HepG2 (cell line): Measurements from ENCODE around the gene MEAF6. TPM values are rescaled to one million over a fixed set of nuclear protein-coding genes. Genes with fewer than 3 reads are reported as not detected.

ENCODE experiments used
- BATF2 ChIP-seq: sonication (generic); formaldehyde crosslinking; IDR thresholded peaks from 2 replicates; pipeline ENCODE4 v1.8.0; 2022; ENCODE audit warnings: mild to moderate bottlenecking, missing genetic modification reagents, moderate library complexity
- CBFB ChIP-seq: sonication (generic); formaldehyde crosslinking; IDR thresholded peaks from 2 replicates; pipeline ENCODE4 v1.4.0; 2020; ENCODE audit warnings: missing genetic modification reagents
- CREM ChIP-seq, 2 experiments: sonication (generic) in 1 of 2; formaldehyde crosslinking in 1 of 2; IDR thresholded peaks; 2 replicates each; pipeline versions ENCODE4 v1.4.0 to v1.6.1; 2016 to 2020; ENCODE audit warnings: antibody characterized with exemption in 1 of 2, mild to moderate bottlenecking in 1 of 2, missing genetic modification reagents in 1 of 2
- FOXA1 ChIP-seq, 2 experiments: fragments of 450-650 bp in 1 of 2; sonication (generic) in 1 of 2; formaldehyde crosslinking in 1 of 2; IDR thresholded peaks; 2 replicates each; pipeline versions ENCODE4 v1.4.0 to v1.6.1; 2016 to 2020; ENCODE audit warnings: missing genetic modification reagents in 1 of 2
- GFI1 ChIP-seq: sonication (generic); formaldehyde crosslinking; IDR thresholded peaks from 2 replicates; pipeline ENCODE4 v1.5.0; 2020; ENCODE audit warnings: missing genetic modification reagents, mild to moderate bottlenecking, borderline replicate concordance
- HNF1B ChIP-seq: sonication (generic); formaldehyde crosslinking; IDR thresholded peaks from 2 replicates; pipeline ENCODE4 v1.5.1; 2020; ENCODE audit warnings: mild to moderate bottlenecking, moderate library complexity, missing genetic modification reagents
- LCORL ChIP-seq, 2 experiments: fragments of 450-650 bp in 1 of 2; sonication (generic) in 1 of 2; formaldehyde crosslinking in 1 of 2; IDR thresholded peaks; 2 replicates each; pipeline versions ENCODE4 v1.5.0 to v1.6.1; 2017 to 2020; ENCODE audit warnings: antibody characterized with exemption in 1 of 2, missing genetic modification reagents in 1 of 2
- MIER2 ChIP-seq: IDR thresholded peaks from 2 replicates; pipeline ENCODE4 v1.6.1; 2016; ENCODE audit warnings: missing biosample characterization, missing genetic modification reagents
- NFATC3 ChIP-seq: sonication (generic); formaldehyde crosslinking; IDR thresholded peaks from 2 replicates; pipeline ENCODE4 v1.5.1; 2020; ENCODE audit warnings: mild to moderate bottlenecking, missing genetic modification reagents
- SKI ChIP-seq: fragments of 450-650 bp; IDR thresholded peaks from one replicate; pipeline ENCODE4 v1.6.1; 2018; ENCODE audit warnings: mild to moderate bottlenecking; ENCODE audit not compliant: partially characterized antibody
- ZFP41 ChIP-seq: sonication (generic); formaldehyde crosslinking; IDR thresholded peaks from 2 replicates; pipeline ENCODE4 v1.4.0; 2020; ENCODE audit warnings: mild to moderate bottlenecking, missing genetic modification reagents, borderline replicate concordance
- ZNF253 ChIP-seq: sonication (generic); formaldehyde crosslinking; IDR thresholded peaks from 2 replicates; pipeline ENCODE4 v1.8.0; 2022; ENCODE audit warnings: mild to moderate bottlenecking, missing genetic modification reagents, borderline replicate concordance
- ZNF274 ChIP-seq: sonication (generic); formaldehyde crosslinking; IDR thresholded peaks from 2 replicates; pipeline ENCODE4 v1.5.1; 2020; ENCODE audit warnings: mild to moderate bottlenecking, missing genetic modification reagents
- ZNF383 ChIP-seq: sonication (generic); formaldehyde crosslinking; IDR thresholded peaks from 2 replicates; pipeline ENCODE4 v1.4.0; 2020; ENCODE audit warnings: missing genetic modification reagents, mild to moderate bottlenecking, borderline replicate concordance
- ZNF451 ChIP-seq: sonication (generic); formaldehyde crosslinking; IDR thresholded peaks from 2 replicates; pipeline ENCODE4 v1.5.0; 2020; ENCODE audit warnings: mild to moderate bottlenecking, missing genetic modification reagents
- ZNF547 ChIP-seq: sonication (generic); formaldehyde crosslinking; IDR thresholded peaks from 2 replicates; pipeline ENCODE4 v1.5.1; 2020; ENCODE audit warnings: mild to moderate bottlenecking, missing genetic modification reagents
- ZNF576 ChIP-seq: sonication (generic); formaldehyde crosslinking; IDR thresholded peaks from 2 replicates; pipeline ENCODE4 v1.4.0; 2020; ENCODE audit warnings: mild to moderate bottlenecking, missing genetic modification reagents
- ZUFSP ChIP-seq: sonication (generic); formaldehyde crosslinking; IDR thresholded peaks from 2 replicates; pipeline ENCODE4 v1.9.0; 2021; ENCODE audit warnings: missing genetic modification reagents, mild to moderate bottlenecking, borderline replicate concordance
- polyA plus RNA-seq, 8 experiments: library from polyadenylated mRNA; depleted of rRNA in 3 of 8; stranded (reverse) in 7 of 8; unstranded in 1 of 8; fragments of >200 nt; fragmentation: Illumina TruSeq in 4 of 8; extraction: Trizol in 4 of 8; gene quantifications; 2 replicates each; pipeline versions ENCODE4 v1.2.1 to v1.2.3, GENCODE V29; 2011 to 2016; ENCODE audit warnings: low read depth in 4 of 8, missing spikeins in 1 of 8, mixed read lengths in 1 of 8; ENCODE audit not compliant: insufficient read depth in 1 of 8
- total RNA-seq, 5 experiments: library from RNA; depleted of rRNA; stranded (reverse); fragments of >200 nt; fragmentation: Illumina TruSeq; extraction: Trizol; gene quantifications; 2 replicates each; pipeline ENCODE4 v1.2.3, GENCODE V29; 2016; ENCODE audit warnings: low read depth in 1 of 5
- TF ChIP-seq, protein P1 (sequence below): sonication (generic); formaldehyde crosslinking; conservative IDR thresholded peaks from 2 replicates; pipeline ENCODE4 v1.8.1; 2023; ENCODE audit warnings: missing genetic modification reagents
- TF ChIP-seq, protein P2 (sequence below): sonication (generic); formaldehyde crosslinking; IDR thresholded peaks from 2 replicates; pipeline ENCODE4 v1.8.1; 2022; ENCODE audit warnings: mild to moderate bottlenecking, missing genetic modification reagents
- TF ChIP-seq, protein P3 (sequence below): sonication (generic); formaldehyde crosslinking; IDR thresholded peaks from 2 replicates; pipeline ENCODE4 v1.8.0; 2023; ENCODE audit warnings: mild to moderate bottlenecking, missing genetic modification reagents

MEAF6 gene
- total and polyA plus RNA-seq, 2 of the 13 experiments (the other 11 are each of a cell fraction or from before 2014, with no cell fraction given) = 29.5 to 45.6 TPM

- TF ChIP-seq LCORL (IDR thresholded peaks at IDR 0.05) (no peak), LCORL (CRISPR knock-in tag; IDR thresholded peaks at IDR 0.05) (no peak), ZNF383 (CRISPR knock-in tag) (no peak), ZNF576 (no peak), FOXA1 (IDR thresholded peaks at IDR 0.05) (no peak), FOXA1 (CRISPR knock-in tag; IDR thresholded peaks at IDR 0.05) (no peak), BATF2 (CRISPR knock-in tag) (0 out of 2 replicates have a peak, but pooled peaks have one; percentile 11), HNF1B (no peak), ZUFSP (CRISPR knock-in tag) (no peak), MIER2 (CRISPR knock-in tag) (no peak), ZNF253 (CRISPR knock-in tag) (no peak), ZNF547 (no peak), CBFB (CRISPR knock-in tag) (no peak; the same call in 1 of the 2 replicates), GFI1 (no peak), NFATC3 (CRISPR knock-in tag) (no peak), ZFP41 (CRISPR knock-in tag) (no peak), ZNF451 (CRISPR knock-in tag) (no peak), SKI (peak; percentile 79), CREM (IDR thresholded peaks at IDR 0.05) (no peak), CREM (CRISPR knock-in tag; IDR thresholded peaks at IDR 0.05) (no peak), ZNF274 (CRISPR knock-in tag) (no peak; the same call in 1 of the 2 replicates)
- TF ChIP-seq, protein P1, sequence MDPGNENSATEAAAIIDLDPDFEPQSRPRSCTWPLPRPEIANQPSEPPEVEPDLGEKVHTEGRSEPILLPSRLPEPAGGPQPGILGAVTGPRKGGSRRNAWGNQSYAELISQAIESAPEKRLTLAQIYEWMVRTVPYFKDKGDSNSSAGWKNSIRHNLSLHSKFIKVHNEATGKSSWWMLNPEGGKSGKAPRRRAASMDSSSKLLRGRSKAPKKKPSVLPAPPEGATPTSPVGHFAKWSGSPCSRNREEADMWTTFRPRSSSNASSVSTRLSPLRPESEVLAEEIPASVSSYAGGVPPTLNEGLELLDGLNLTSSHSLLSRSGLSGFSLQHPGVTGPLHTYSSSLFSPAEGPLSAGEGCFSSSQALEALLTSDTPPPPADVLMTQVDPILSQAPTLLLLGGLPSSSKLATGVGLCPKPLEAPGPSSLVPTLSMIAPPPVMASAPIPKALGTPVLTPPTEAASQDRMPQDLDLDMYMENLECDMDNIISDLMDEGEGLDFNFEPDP = no peak
- TF ChIP-seq, protein P2, sequence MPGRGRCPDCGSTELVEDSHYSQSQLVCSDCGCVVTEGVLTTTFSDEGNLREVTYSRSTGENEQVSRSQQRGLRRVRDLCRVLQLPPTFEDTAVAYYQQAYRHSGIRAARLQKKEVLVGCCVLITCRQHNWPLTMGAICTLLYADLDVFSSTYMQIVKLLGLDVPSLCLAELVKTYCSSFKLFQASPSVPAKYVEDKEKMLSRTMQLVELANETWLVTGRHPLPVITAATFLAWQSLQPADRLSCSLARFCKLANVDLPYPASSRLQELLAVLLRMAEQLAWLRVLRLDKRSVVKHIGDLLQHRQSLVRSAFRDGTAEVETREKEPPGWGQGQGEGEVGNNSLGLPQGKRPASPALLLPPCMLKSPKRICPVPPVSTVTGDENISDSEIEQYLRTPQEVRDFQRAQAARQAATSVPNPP = no peak
- TF ChIP-seq, protein P3, sequence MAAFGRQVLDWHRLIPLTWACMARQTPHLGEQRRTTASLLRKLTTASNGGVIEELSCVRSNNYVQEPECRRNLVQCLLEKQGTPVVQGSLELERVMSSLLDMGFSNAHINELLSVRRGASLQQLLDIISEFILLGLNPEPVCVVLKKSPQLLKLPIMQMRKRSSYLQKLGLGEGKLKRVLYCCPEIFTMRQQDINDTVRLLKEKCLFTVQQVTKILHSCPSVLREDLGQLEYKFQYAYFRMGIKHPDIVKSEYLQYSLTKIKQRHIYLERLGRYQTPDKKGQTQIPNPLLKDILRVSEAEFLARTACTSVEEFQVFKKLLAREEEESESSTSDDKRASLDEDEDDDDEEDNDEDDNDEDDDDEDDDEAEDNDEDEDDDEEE = no peak
Measured at GRCh38 chr1:37474046-37474696, 40.4 kb downstream of the MEAF6 start, which contains the start of gene ZC3H12A (continued).
